Skin epidermis (tissue), 12 donors: ENCODE measurements around the gene NR1H3.
"Not testable (repeated sequence)": the region's sequence is repeated elsewhere in the genome, so short reads cannot be mapped to it uniquely, and the experiment has no call there.

Experiments used
- H3K27ac ChIP-seq, 21 experiments: fragments of 200-600 bp; sonication (generic) in 11 of 21; one replicate each; pipeline ENCODE4 v1.5.0; 2020; ENCODE audit warnings: mild to moderate bottlenecking in 3 of 21, inconsistent platforms in 2 of 21, moderate library complexity in 2 of 21
- H3K4me3 ChIP-seq, 7 experiments: fragments of 200-600 bp; sonication (generic) in 2 of 7; one replicate each; pipeline ENCODE4 v1.5.0; 2020; ENCODE audit warnings: inconsistent platforms in 2 of 7, mild to moderate bottlenecking in 2 of 7, moderate library complexity in 1 of 7

Gene NR1H3

GRCh38 chr11:47257517-47258316, at the start of gene NR1H3:
Gene NR1H3 (plus strand): TSS chr11:47257996. CDS start chr11:47259217, 1,221 bp downstream.
- peak within 1 kb of the TSS in 20 of 21 experiments; percentile 23 to 80 (median 70) for H3K27ac ChIP-seq
- H3K4me3 ChIP-seq: peak within 1 kb of the TSS in 6 of 7 experiments; percentile 5 to 18 (median 12)

- H3K27ac ChIP-seq, H3K4me3 ChIP-seq: not testable (repeated sequence)
Observed at GRCh38 chr11:47208008-47208552, 49.7 kb upstream of the NR1H3 start.

GRCh38 chr11:47208628-47209027, 49.2 kb upstream of the NR1H3 start:
- Histone ChIP-seq H3K27ac (no peak overlapping the region), H3K4me3 (no peak overlapping the region)

GRCh38 chr11:47212938-47213337, 44.9 kb upstream of the NR1H3 start:
- Histone ChIP-seq H3K27ac (peak overlapping the region in 1 of 21 experiments; percentile 92), H3K4me3 (no peak overlapping the region)

- peak overlapping the region; percentile 31 to 96 (median 92) for H3K27ac ChIP-seq
- peak overlapping the region; percentile 49 to 71 (median 62) for H3K4me3 ChIP-seq
Observed at GRCh38 chr11:47213950-47214565, 43.7 kb upstream of the NR1H3 start.

- Histone ChIP-seq H3K4me3 (peak overlapping the region; percentile 49 to 71 (median 62)), H3K27ac (peak overlapping the region; percentile 74 to 96 (median 92))
Observed at GRCh38 chr11:47215366-47215910, 42.4 kb upstream of the NR1H3 start.

GRCh38 chr11:47216121-47216798, 41.5 kb upstream of the NR1H3 start:
- Histone ChIP-seq H3K4me3 (peak overlapping the region; percentile 49 to 71 (median 62)), H3K27ac (peak overlapping the region in 20 of 21 experiments; percentile 64 to 96 (median 92))

- Histone ChIP-seq H3K27ac (peak overlapping the region in 1 of 21 experiments; percentile 12), H3K4me3 (no peak overlapping the region)
Observed at GRCh38 chr11:47220401-47220821, 37.4 kb upstream of the NR1H3 start.

GRCh38 chr11:47222696-47223095, 35.1 kb upstream of the NR1H3 start:
- H3K27ac ChIP-seq: no peak overlapping the region
- H3K4me3 ChIP-seq: no peak overlapping the region

GRCh38 chr11:47225552-47226400, 32.0 kb upstream of the NR1H3 start:
- H3K27ac ChIP-seq: peak overlapping the region in 2 of 21 experiments; percentile 34 to 70

GRCh38 chr11:47229161-47229560, 28.6 kb upstream of the NR1H3 start:
- no peak overlapping the region for H3K4me3 ChIP-seq

More at GRCh38 chr11:47225552-47226400, 32.0 kb upstream of the NR1H3 start:
- no peak overlapping the region for H3K4me3 ChIP-seq

GRCh38 chr11:47233051-47233450, 24.7 kb upstream of the NR1H3 start:
- H3K27ac ChIP-seq: no peak overlapping the region
- no peak overlapping the region for H3K4me3 ChIP-seq

More at GRCh38 chr11:47229161-47229560, 28.6 kb upstream of the NR1H3 start:
- H3K27ac ChIP-seq: no peak overlapping the region

GRCh38 chr11:47233989-47234668, 23.7 kb upstream of the NR1H3 start:
- H3K4me3 ChIP-seq: no peak overlapping the region

GRCh38 chr11:47234669-47235100, 23.1 kb upstream of the NR1H3 start:
- Histone ChIP-seq H3K27ac (peak overlapping the region in 4 of 21 experiments; percentile 19 to 66 (median 46)), H3K4me3 (no peak overlapping the region)

More at GRCh38 chr11:47233989-47234668, 23.7 kb upstream of the NR1H3 start:
- H3K27ac ChIP-seq: peak overlapping the region in 10 of 21 experiments; percentile 8 to 66 (median 30)

GRCh38 chr11:47235163-47235562, 22.6 kb upstream of the NR1H3 start:
- Histone ChIP-seq H3K4me3 (no peak overlapping the region), H3K27ac (peak overlapping the region in 3 of 21 experiments; percentile 16 to 66 (median 19))

- no peak overlapping the region for H3K4me3 ChIP-seq
- H3K27ac ChIP-seq: no peak overlapping the region
Observed at GRCh38 chr11:47236482-47236881, 21.3 kb upstream of the NR1H3 start.

GRCh38 chr11:47239852-47240251, 17.9 kb upstream of the NR1H3 start:
- Histone ChIP-seq H3K27ac (no peak overlapping the region), H3K4me3 (no peak overlapping the region)

- Histone ChIP-seq H3K4me3 (no peak overlapping the region), H3K27ac (no peak overlapping the region)
Observed at GRCh38 chr11:47241841-47242301, 15.9 kb upstream of the NR1H3 start.
